GM18873 (cell line): ENCODE results near the gene KRT14.
"Not testable (repeated sequence)": the region's sequence is repeated elsewhere in the genome, so short reads cannot be mapped to it uniquely, and the experiment has no call there.

Experiments used
- ATAC-seq: cut with Tn5 transposase; IDR thresholded peaks from one replicate; pipeline ENCODE4 v1.9.1; 2021; ENCODE audit warnings: mild to moderate bottlenecking, moderate library complexity, moderate number of reproducible peaks; ENCODE audit not compliant: unreplicated experiment, low FRiP score

The KRT14 gene

GRCh38 chr17:41548844-41549595 lies 37.7 kb downstream of the KRT14 start:
- no peak for ATAC-seq

- no peak for ATAC-seq
These were observed 38.5 kb downstream of the KRT14 start for GRCh38 chr17:41547921-41548843.

DNA sequence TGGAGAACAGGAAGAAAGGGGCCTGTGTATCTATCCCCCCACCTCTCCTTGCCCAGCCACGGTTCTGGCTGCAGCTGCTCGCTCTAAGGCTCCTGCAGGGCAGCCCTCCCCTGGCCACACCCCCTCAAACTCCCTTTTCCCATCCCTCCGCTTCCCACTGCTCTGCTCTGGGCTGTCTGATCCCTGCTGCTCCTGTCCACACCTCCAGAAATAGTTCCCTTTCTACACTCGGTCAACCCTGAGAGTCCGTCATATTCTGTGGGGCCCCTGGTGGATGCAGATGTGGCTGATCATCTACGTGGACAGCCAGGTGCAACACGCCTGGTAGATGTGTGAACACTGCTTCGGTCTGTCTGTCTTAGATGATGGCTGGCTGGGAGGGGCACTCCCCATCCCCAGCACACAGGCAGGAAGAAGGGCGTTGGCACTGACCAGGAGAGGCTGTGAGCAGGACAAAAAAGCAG lies 39.3 kb downstream of the KRT14 start:
- ATAC-seq, result no peak

DNA sequence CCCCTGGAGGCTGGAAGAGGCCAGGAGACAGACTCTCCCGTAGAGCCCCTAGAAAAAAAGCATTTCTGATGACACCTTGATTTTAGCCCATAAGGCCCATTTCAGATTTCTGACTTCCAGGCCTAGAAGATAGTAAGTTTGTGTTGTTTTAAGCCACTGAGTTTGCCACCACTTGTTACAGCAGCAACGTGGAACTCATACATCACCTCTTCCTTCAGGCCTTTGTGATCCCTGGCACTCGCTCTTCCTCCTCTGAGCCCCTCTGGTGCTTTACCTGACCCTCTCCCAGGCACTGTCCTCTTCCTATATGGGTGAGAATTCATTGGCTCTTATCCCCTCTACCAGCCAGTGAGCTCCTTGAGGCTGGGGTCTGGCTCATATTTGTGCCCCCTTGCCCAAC lies 39.9 kb downstream of the KRT14 start:
- ATAC-seq, result no peak

GRCh38 chr17:41545829-41546410 lies 40.8 kb downstream of the KRT14 start:
- no peak for ATAC-seq

DNA sequence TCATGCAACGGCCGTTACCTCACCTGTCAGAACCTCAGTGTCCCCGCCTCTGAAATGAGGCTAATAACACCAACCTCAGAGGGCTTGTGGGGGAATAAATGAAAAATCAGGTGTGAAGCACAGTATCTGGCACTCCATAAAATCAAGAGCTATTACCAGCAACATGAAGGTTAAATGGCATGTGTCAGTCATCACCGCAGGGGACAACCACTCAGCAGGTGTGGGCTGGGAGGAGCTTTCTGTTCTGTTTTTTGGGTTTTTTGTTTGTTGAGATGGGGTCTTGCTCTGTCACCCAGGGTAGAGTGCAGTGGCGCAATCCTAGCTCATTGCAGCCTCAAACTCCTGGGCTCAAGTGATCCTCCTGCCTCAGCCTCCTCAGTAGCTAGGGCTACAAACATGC lies 41.8 kb downstream of the KRT14 start:
- ATAC-seq, result no peak

GRCh38 chr17:41544491-41544892 lies 42.2 kb downstream of the KRT14 start:
- ATAC-seq, result no peak

- not testable (repeated sequence) for ATAC-seq
These were observed 43.9 kb downstream of the KRT14 start for GRCh38 chr17:41542786-41543185.

DNA sequence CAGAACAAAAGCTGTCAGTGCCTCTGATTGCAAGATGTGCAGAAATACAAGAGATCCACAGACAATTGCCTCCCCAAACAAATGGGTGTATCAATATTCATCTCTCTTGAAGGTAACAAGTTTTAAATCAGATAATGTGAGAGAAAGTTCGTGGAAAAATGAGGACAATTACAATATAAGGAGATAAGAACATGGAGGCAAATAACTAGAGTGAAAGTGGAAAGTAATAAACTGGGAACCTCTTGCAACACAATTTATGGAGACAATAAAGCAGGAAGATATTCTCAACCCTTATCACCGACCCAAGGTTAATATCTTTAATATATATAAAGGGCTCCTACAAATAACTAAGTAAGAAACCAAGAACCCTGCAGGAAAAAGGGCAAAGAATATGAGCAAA lies 44.3 kb downstream of the KRT14 start:
- no peak for ATAC-seq

- ATAC-seq, result no peak
These were observed 45.6 kb downstream of the KRT14 start for GRCh38 chr17:41540921-41541625.

DNA sequence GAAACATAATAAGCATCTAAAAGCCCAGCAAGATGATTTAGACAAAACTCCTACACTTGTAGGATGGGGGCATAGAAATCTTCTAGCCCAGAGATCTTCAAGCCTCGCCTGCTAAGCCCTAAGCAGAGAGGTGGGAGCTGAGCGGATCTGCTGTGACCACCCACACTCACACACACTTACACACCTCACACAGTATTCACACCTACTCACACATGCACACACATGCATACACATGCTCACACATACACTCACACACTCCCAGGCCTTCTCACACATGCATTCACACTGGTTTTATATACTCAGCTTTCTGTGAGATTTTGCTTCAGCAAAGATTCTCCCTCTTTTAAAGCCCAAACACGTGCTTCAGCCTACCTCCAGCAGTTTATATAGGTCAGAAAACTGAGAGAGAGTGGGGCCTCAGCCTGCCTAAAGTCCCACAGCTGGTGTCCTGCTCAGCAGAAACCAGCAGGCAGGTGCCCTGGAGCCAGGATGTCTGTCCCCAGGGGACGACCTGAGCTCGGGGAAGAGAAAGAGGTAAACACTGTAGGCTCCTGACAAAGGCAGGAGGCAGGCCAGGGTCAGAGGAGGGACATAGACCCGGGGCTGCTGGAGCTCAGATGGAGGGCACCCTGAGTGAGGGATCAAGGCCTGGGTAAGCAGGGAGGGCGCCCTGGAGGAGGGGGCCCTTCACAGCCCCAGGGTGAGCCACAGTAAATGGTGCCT lies 46.6 kb downstream of the KRT14 start:
- no peak for ATAC-seq

- no peak for ATAC-seq
These were observed 47.6 kb downstream of the KRT14 start for GRCh38 chr17:41539071-41539492.

GRCh38 chr17:41538565-41538991 lies 48.1 kb downstream of the KRT14 start:
- ATAC-seq, result no peak

- no peak for ATAC-seq
These were observed 48.7 kb downstream of the KRT14 start for GRCh38 chr17:41537990-41538389.

GRCh38 chr17:41537614-41537954 lies 49.1 kb downstream of the KRT14 start:
- no peak for ATAC-seq

DNA sequence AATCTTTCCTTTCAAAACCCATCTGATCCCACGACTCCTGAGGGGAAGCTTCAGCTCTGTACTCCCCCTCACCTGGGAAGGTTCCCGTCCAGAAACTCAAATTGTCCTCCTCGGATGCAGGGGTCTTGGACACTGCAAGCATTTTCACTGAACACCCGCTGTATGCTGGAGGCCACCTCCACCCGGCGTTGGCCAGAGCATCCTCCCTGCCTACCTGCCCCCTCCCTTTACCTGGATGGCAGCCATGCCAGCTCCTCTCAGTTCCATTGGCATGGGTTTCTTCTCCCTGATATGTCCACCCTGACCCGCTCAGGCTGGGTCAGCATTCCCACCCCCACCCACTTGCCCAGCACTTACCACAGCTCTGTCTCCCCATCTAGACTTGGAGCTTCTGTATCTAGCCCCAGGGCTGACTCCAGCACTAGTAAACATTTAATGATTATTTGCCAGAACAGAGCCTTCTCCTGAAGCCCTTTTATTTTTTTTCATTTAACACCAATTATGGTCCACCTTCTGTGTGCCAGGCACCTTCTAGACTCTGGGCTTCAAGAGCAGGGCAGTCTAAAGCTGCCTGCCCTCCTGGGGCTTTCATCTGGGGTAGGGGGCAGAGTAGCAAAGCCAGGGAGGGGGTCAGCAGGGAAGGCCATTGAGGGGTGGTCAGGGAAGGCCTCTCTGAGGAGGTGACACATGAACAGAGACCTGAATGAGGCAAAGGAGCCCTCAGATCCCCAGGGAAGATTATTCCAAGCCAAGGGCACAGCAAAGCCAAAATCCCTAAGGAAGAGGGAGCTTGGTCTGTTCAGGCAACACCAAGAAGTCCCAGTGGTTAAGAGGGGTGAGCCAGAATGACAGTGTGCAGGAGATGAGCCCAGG lies 49.7 kb downstream of the KRT14 start:
- ATAC-seq, result no peak

DNA sequence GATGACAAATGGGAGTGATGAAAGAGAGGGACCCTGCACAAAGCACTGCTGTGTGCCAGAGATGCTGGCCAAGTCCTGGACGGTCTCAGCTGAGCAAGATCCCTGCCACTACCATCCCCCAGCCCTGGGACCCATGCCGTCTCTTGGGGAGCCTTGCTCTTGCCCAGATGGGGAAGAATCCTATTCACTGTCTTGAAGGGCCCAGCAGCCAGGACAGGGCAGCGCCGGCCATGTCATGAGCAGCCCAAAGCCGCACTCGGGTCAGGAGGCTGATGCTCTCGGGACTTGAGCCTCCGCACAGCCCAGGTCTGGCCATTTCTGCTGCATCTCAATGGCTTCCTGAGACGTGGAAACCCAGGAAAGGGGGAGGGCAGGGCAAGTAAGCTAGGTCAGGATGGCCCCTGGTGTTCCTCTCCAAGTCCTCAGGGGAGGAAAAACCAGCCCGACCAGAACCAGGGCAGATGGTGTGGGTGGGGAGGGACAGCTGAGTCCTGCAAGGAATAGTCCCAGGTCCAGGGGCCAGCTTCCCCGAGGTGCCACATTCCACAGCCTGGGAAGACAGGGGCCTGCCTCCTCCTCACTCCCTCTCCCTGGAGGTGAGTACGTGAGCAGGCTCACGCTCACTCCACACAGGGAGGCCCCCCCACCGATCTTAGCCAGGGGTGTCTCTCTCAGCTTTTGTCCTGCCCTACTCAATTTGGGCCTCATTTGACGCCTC lies 50.8 kb downstream of the KRT14 start:
- no peak for ATAC-seq

DNA sequence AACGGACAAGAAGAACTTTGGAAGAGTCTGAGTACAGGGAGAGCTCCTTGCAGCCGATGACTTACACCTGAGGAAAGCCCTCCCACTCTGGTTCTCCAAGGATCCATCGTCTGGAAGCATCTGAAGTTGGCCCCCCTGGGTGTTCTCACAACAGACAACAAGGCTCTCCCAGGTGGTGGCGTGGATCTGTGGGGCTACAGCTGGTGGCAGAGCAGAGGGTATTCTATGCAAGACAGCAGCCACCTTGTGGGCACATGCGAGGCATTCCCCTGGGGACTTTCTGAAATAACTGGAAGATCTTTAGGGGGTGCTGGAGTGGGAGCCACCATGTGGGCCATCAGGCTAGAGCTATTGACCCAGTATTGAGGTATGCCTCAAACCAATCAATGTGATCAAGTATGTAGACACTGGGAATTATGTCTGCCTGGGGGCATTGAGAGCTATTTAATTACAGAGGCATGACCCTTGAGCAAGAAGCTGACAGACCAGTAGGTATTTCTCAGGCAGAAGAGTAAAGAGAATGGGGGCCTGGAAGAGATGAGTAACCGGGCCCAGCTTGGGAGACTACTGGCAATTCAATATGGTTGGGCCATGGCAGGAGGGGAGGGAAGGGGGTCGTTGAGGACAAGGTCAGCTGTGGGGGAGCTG lies 51.7 kb downstream of the KRT14 start:
- no peak for ATAC-seq
